ENCODE results near the gene RPP21.
A peak's percentile ranks its signal among the peaks of the same experiment; 100 is the strongest.

Gene RPP21

GRCh38 chr6:30344868-30345671, at the start of gene RPP21:
RPP21 (plus strand) TSS chr6:30345156; CDS start chr6:30345172, 16 bp downstream.
- no peaks in the 10 kb centered on the region for H3K9me3 ChIP-seq (ENCODE audit: control insufficient read depth in 2 of 2, low read length in 2 of 2)
- peak within 1 kb of the TSS; percentile 86 to 88 for H3K27ac ChIP-seq (ENCODE audit: low read depth in 2 of 2, low read length in 2 of 2)
- H3K4me1 ChIP-seq (ENCODE audit: control insufficient read depth in 2 of 2, insufficient read depth in 2 of 2, low read length in 2 of 2): peaks cover 0 to 10% of the 10 kb centered on the region in 2 donors
- peak within 1 kb of the TSS; percentile 81 to 89 for H3K4me3 ChIP-seq (ENCODE audit: low read length in 2 of 2)
- H3K27me3 ChIP-seq (ENCODE audit: control insufficient read depth in 2 of 2, insufficient read depth in 2 of 2, low read length in 2 of 2): no peaks in the 10 kb centered on the region
- peaks cover 16 to 26% of the 10 kb centered on the region in 2 donors for H3K36me3 ChIP-seq (ENCODE audit: control insufficient read depth in 2 of 2, insufficient read depth in 2 of 2, low read length in 2 of 2)
- peak within 1 kb of the TSS; percentile 74 to 84 for H3K9ac ChIP-seq (ENCODE audit: low read depth in 1 of 2, low read length in 2 of 2)

GRCh38 chr6:30295837-30296236, 49.1 kb upstream of the RPP21 start:
- H3K27ac ChIP-seq (ENCODE audit: low read depth in 2 of 2, low read length in 2 of 2): no peak overlapping the region

GRCh38 chr6:30304002-30304401, 41.0 kb upstream of the RPP21 start:
- no peak overlapping the region for H3K9ac ChIP-seq (ENCODE audit: low read depth in 1 of 2, low read length in 2 of 2)
- no peak overlapping the region for H3K27ac ChIP-seq (ENCODE audit: low read depth in 2 of 2, low read length in 2 of 2)
- H3K36me3 ChIP-seq (ENCODE audit: control insufficient read depth in 2 of 2, insufficient read depth in 2 of 2, low read length in 2 of 2): peaks cover 13 to 23% of the 10 kb centered on the region in 2 donors
- H3K27me3 ChIP-seq (ENCODE audit: control insufficient read depth in 2 of 2, insufficient read depth in 2 of 2, low read length in 2 of 2): no peaks in the 10 kb centered on the region
- no peaks in the 10 kb centered on the region for H3K4me1 ChIP-seq (ENCODE audit: control insufficient read depth in 2 of 2, insufficient read depth in 2 of 2, low read length in 2 of 2)
- no peak overlapping the region for H3K4me3 ChIP-seq (ENCODE audit: low read length in 2 of 2)
- H3K9me3 ChIP-seq (ENCODE audit: control insufficient read depth in 2 of 2, low read length in 2 of 2): no peaks in the 10 kb centered on the region

More at GRCh38 chr6:30295837-30296236, 49.1 kb upstream of the RPP21 start:
- Histone ChIP-seq H3K27me3 (ENCODE audit: control insufficient read depth in 2 of 2, insufficient read depth in 2 of 2, low read length in 2 of 2) (no peaks in the 10 kb centered on the region), H3K36me3 (ENCODE audit: control insufficient read depth in 2 of 2, insufficient read depth in 2 of 2, low read length in 2 of 2) (peaks cover 18 to 25% of the 10 kb centered on the region in 2 donors), H3K4me3 (ENCODE audit: low read length in 2 of 2) (no peak overlapping the region), H3K4me1 (ENCODE audit: control insufficient read depth in 2 of 2, insufficient read depth in 2 of 2, low read length in 2 of 2) (no peaks in the 10 kb centered on the region), H3K9me3 (ENCODE audit: control insufficient read depth in 2 of 2, low read length in 2 of 2) (no peaks in the 10 kb centered on the region), H3K9ac (ENCODE audit: low read depth in 1 of 2, low read length in 2 of 2) (no peak overlapping the region)

- H3K36me3 ChIP-seq (ENCODE audit: control insufficient read depth in 2 of 2, insufficient read depth in 2 of 2, low read length in 2 of 2): peaks cover 8 to 22% of the 10 kb centered on the region in 2 donors
- H3K27me3 ChIP-seq (ENCODE audit: control insufficient read depth in 2 of 2, insufficient read depth in 2 of 2, low read length in 2 of 2): no peaks in the 10 kb centered on the region
- H3K27ac ChIP-seq (ENCODE audit: low read depth in 2 of 2, low read length in 2 of 2): no peak overlapping the region
- no peak overlapping the region for H3K4me3 ChIP-seq (ENCODE audit: low read length in 2 of 2)
- H3K4me1 ChIP-seq (ENCODE audit: control insufficient read depth in 2 of 2, insufficient read depth in 2 of 2, low read length in 2 of 2): no peaks in the 10 kb centered on the region
- H3K9me3 ChIP-seq (ENCODE audit: control insufficient read depth in 2 of 2, low read length in 2 of 2): no peaks in the 10 kb centered on the region
- H3K9ac ChIP-seq (ENCODE audit: low read depth in 1 of 2, low read length in 2 of 2): no peak overlapping the region
Observed at GRCh38 chr6:30311101-30311500, 33.9 kb upstream of the RPP21 start.

GRCh38 chr6:30311671-30312070, 33.3 kb upstream of the RPP21 start:
- H3K27ac ChIP-seq (ENCODE audit: low read depth in 2 of 2, low read length in 2 of 2): no peak overlapping the region
- no peaks in the 10 kb centered on the region for H3K4me1 ChIP-seq (ENCODE audit: control insufficient read depth in 2 of 2, insufficient read depth in 2 of 2, low read length in 2 of 2)
- no peaks in the 10 kb centered on the region for H3K9me3 ChIP-seq (ENCODE audit: control insufficient read depth in 2 of 2, low read length in 2 of 2)
- no peaks in the 10 kb centered on the region for H3K27me3 ChIP-seq (ENCODE audit: control insufficient read depth in 2 of 2, insufficient read depth in 2 of 2, low read length in 2 of 2)
- H3K36me3 ChIP-seq (ENCODE audit: control insufficient read depth in 2 of 2, insufficient read depth in 2 of 2, low read length in 2 of 2): peaks cover 8 to 20% of the 10 kb centered on the region in 2 donors
- no peak overlapping the region for H3K9ac ChIP-seq (ENCODE audit: low read depth in 1 of 2, low read length in 2 of 2)
- no peak overlapping the region for H3K4me3 ChIP-seq (ENCODE audit: low read length in 2 of 2)

- H3K9ac ChIP-seq (ENCODE audit: low read depth in 1 of 2, low read length in 2 of 2): no peak overlapping the region
- no peaks in the 10 kb centered on the region for H3K4me1 ChIP-seq (ENCODE audit: control insufficient read depth in 2 of 2, insufficient read depth in 2 of 2, low read length in 2 of 2)
- H3K27ac ChIP-seq (ENCODE audit: low read depth in 2 of 2, low read length in 2 of 2): no peak overlapping the region
- H3K4me3 ChIP-seq (ENCODE audit: low read length in 2 of 2): no peak overlapping the region
- peaks cover 8 to 20% of the 10 kb centered on the region in 2 donors for H3K36me3 ChIP-seq (ENCODE audit: control insufficient read depth in 2 of 2, insufficient read depth in 2 of 2, low read length in 2 of 2)
- no peaks in the 10 kb centered on the region for H3K9me3 ChIP-seq (ENCODE audit: control insufficient read depth in 2 of 2, low read length in 2 of 2)
- H3K27me3 ChIP-seq (ENCODE audit: control insufficient read depth in 2 of 2, insufficient read depth in 2 of 2, low read length in 2 of 2): no peaks in the 10 kb centered on the region
Observed at GRCh38 chr6:30312266-30312665, 32.7 kb upstream of the RPP21 start.

GRCh38 chr6:30312676-30313321, 32.2 kb upstream of the RPP21 start:
- Histone ChIP-seq H3K36me3 (ENCODE audit: control insufficient read depth in 2 of 2, insufficient read depth in 2 of 2, low read length in 2 of 2) (peaks cover 8 to 20% of the 10 kb centered on the region in 2 donors), H3K4me1 (ENCODE audit: control insufficient read depth in 2 of 2, insufficient read depth in 2 of 2, low read length in 2 of 2) (peaks cover 0 to under 1% of the 10 kb centered on the region in 2 donors), H3K27me3 (ENCODE audit: control insufficient read depth in 2 of 2, insufficient read depth in 2 of 2, low read length in 2 of 2) (no peaks in the 10 kb centered on the region), H3K9ac (ENCODE audit: low read depth in 1 of 2, low read length in 2 of 2) (no peak overlapping the region), H3K4me3 (ENCODE audit: low read length in 2 of 2) (no peak overlapping the region), H3K27ac (ENCODE audit: low read depth in 2 of 2, low read length in 2 of 2) (no peak overlapping the region), H3K9me3 (ENCODE audit: control insufficient read depth in 2 of 2, low read length in 2 of 2) (no peaks in the 10 kb centered on the region)

GRCh38 chr6:30315156-30315555, 29.8 kb upstream of the RPP21 start:
- peaks cover 8 to 16% of the 10 kb centered on the region in 2 donors for H3K36me3 ChIP-seq (ENCODE audit: control insufficient read depth in 2 of 2, insufficient read depth in 2 of 2, low read length in 2 of 2)
- H3K4me1 ChIP-seq (ENCODE audit: control insufficient read depth in 2 of 2, insufficient read depth in 2 of 2, low read length in 2 of 2): peaks cover 0 to 3% of the 10 kb centered on the region in 2 donors
- H3K27me3 ChIP-seq (ENCODE audit: control insufficient read depth in 2 of 2, insufficient read depth in 2 of 2, low read length in 2 of 2): no peaks in the 10 kb centered on the region
- H3K9ac ChIP-seq (ENCODE audit: low read depth in 1 of 2, low read length in 2 of 2): no peak overlapping the region
- no peak overlapping the region for H3K27ac ChIP-seq (ENCODE audit: low read depth in 2 of 2, low read length in 2 of 2)
- no peaks in the 10 kb centered on the region for H3K9me3 ChIP-seq (ENCODE audit: control insufficient read depth in 2 of 2, low read length in 2 of 2)
- no peak overlapping the region for H3K4me3 ChIP-seq (ENCODE audit: low read length in 2 of 2)

GRCh38 chr6:30317913-30318589, 26.9 kb upstream of the RPP21 start:
- H3K27ac ChIP-seq (ENCODE audit: low read depth in 2 of 2, low read length in 2 of 2): no peak overlapping the region
- H3K9ac ChIP-seq (ENCODE audit: low read depth in 1 of 2, low read length in 2 of 2): no peak overlapping the region
- H3K9me3 ChIP-seq (ENCODE audit: control insufficient read depth in 2 of 2, low read length in 2 of 2): no peaks in the 10 kb centered on the region
- H3K36me3 ChIP-seq (ENCODE audit: control insufficient read depth in 2 of 2, insufficient read depth in 2 of 2, low read length in 2 of 2): peaks cover 3 to 18% of the 10 kb centered on the region in 2 donors
- no peak overlapping the region for H3K4me3 ChIP-seq (ENCODE audit: low read length in 2 of 2)
- no peaks in the 10 kb centered on the region for H3K27me3 ChIP-seq (ENCODE audit: control insufficient read depth in 2 of 2, insufficient read depth in 2 of 2, low read length in 2 of 2)
- peaks cover 0 to 3% of the 10 kb centered on the region in 2 donors for H3K4me1 ChIP-seq (ENCODE audit: control insufficient read depth in 2 of 2, insufficient read depth in 2 of 2, low read length in 2 of 2)

All from mucosa of rectum (tissue), 2 donors.